NCI-H1694 (cell line): ENCODE measurements around the gene F5.

Experiments
- DNase-seq: peaks from one replicate; lab custom pipeline; 2025; lab: John Stamatoyannopoulos, UW

The F5 gene

GRCh38 chr1:169475806-169476387, 110.4 kb downstream of the F5 start:
- DNase-seq: no peak

- DNase-seq: no peak
These were observed 111.8 kb downstream of the F5 start for GRCh38 chr1:169474302-169474995.

- no peak for DNase-seq
These were observed 112.9 kb downstream of the F5 start for GRCh38 chr1:169473347-169473746.

- DNase-seq: no peak
These were observed 113.5 kb downstream of the F5 start for GRCh38 chr1:169472738-169473137.

- no peak for DNase-seq
These were observed 117.3 kb downstream of the F5 start for GRCh38 chr1:169468982-169469381.

GRCh38 chr1:169466259-169467230, 119.7 kb downstream of the F5 start:
- peak; percentile 36 for DNase-seq

GRCh38 chr1:169465281-169465680, 121.0 kb downstream of the F5 start:
- peak; percentile 12 for DNase-seq
